Mesenchymal stem cell (in vitro differentiated cells and primary cell): Measurements from ENCODE around the gene RFTN1.

Experiments used
- DNase-seq: peaks from one replicate; pipeline ENCODE4 v3.0.0-alpha.2; 2013
- H2AFZ ChIP-seq: one replicate; pipeline ENCODE4 v1.6.1; 2013; ENCODE audit warnings: low read depth, mild to moderate bottlenecking, control low read depth, inconsistent platforms, low read length, moderate library complexity
- H2AK5ac ChIP-seq: 2 replicates; pipeline ENCODE4 v1.6.1; 2013; ENCODE audit warnings: low read length, moderate library complexity, mild to moderate bottlenecking, inconsistent platforms; ENCODE audit not compliant: severe bottlenecking
- H2BK120ac ChIP-seq: one replicate; pipeline ENCODE4 v1.6.1; 2013; ENCODE audit warnings: low read depth, mild to moderate bottlenecking, inconsistent platforms, low read length, moderate library complexity
- H2BK12ac ChIP-seq, 2 experiments: one replicate each; pipeline ENCODE4 v1.6.1; 2013; ENCODE audit warnings: inconsistent platforms in 2 of 2, low read length in 2 of 2, mild to moderate bottlenecking in 2 of 2, moderate library complexity in 2 of 2, control low read depth in 1 of 2
- H2BK15ac ChIP-seq: one replicate; pipeline ENCODE4 v1.6.1; 2013; ENCODE audit warnings: mild to moderate bottlenecking, low read depth, inconsistent platforms; ENCODE audit not compliant: poor library complexity, severe bottlenecking
- H2BK5ac ChIP-seq: 2 replicates; pipeline ENCODE4 v1.6.1; 2013; ENCODE audit warnings: low read depth, mild to moderate bottlenecking, low read length, control low read depth, inconsistent platforms; ENCODE audit not compliant: poor library complexity, severe bottlenecking
- H3K14ac ChIP-seq, 2 experiments: one replicate each; pipeline ENCODE4 v1.6.1; 2013; ENCODE audit warnings: inconsistent platforms in 2 of 2, low read length in 2 of 2, control low read depth in 1 of 2, mild to moderate bottlenecking in 1 of 2, moderate library complexity in 1 of 2
- H3K18ac ChIP-seq, 2 experiments: one replicate each; pipeline ENCODE4 v1.6.1; 2013; ENCODE audit warnings: inconsistent platforms in 2 of 2, low read length in 2 of 2, control low read depth in 1 of 2, low read depth in 1 of 2, mild to moderate bottlenecking in 1 of 2
- H3K23ac ChIP-seq, 2 experiments: one replicate each; pipeline ENCODE4 v1.6.1; 2013; ENCODE audit warnings: inconsistent platforms in 2 of 2, low read length in 2 of 2, mild to moderate bottlenecking in 2 of 2, moderate library complexity in 2 of 2, control low read depth in 1 of 2
- H3K27ac ChIP-seq: 2 replicates; pipeline ENCODE4 v1.5.1; 2013; ENCODE audit warnings: mild to moderate bottlenecking, moderate library complexity, low read length, control low read depth, inconsistent platforms; ENCODE audit not compliant: poor library complexity, severe bottlenecking
- H3K27me3 ChIP-seq, 2 experiments: 2 replicates each; pipeline versions ENCODE4 v1.6.1 to v1.7.0; 2013; ENCODE audit warnings: low read length in 2 of 2, mild to moderate bottlenecking in 2 of 2, moderate library complexity in 2 of 2, control low read depth in 1 of 2, inconsistent platforms in 1 of 2; ENCODE audit not compliant: control insufficient read depth in 1 of 2, insufficient read depth in 1 of 2
- H3K36me3 ChIP-seq, 2 experiments: 2 replicates each; pipeline versions ENCODE4 v1.6.1 to v1.7.0; 2013; ENCODE audit warnings: low read length in 2 of 2, control low read depth in 1 of 2, inconsistent platforms in 1 of 2, low read depth in 1 of 2, mild to moderate bottlenecking in 1 of 2; ENCODE audit not compliant: insufficient read depth in 2 of 2, control insufficient read depth in 1 of 2
- H3K4ac ChIP-seq, 2 experiments: one replicate each; pipeline ENCODE4 v1.6.1; 2013; ENCODE audit warnings: inconsistent platforms in 2 of 2, low read length in 2 of 2, mild to moderate bottlenecking in 2 of 2, moderate library complexity in 2 of 2, control low read depth in 1 of 2, low read depth in 1 of 2
- H3K4me1 ChIP-seq: 2 replicates; pipeline ENCODE4 v1.6.1; 2013; ENCODE audit warnings: low read depth, low read length, control low read depth; ENCODE audit not compliant: control insufficient read depth, insufficient read depth
- H3K4me2 ChIP-seq: 2 replicates; pipeline ENCODE4 v1.6.1; 2013; ENCODE audit warnings: low read length, mild to moderate bottlenecking, inconsistent platforms; ENCODE audit not compliant: poor library complexity, severe bottlenecking
- H3K4me3 ChIP-seq, 2 experiments: 2 replicates each; pipeline versions ENCODE4 v1.5.1 to v1.7.0; 2013; ENCODE audit warnings: low read length in 2 of 2, mild to moderate bottlenecking in 2 of 2, control low read depth in 1 of 2, low read depth in 1 of 2; ENCODE audit not compliant: insufficient read depth in 1 of 2
- H3K79me1 ChIP-seq: replicated peaks from 2 replicates; pipeline ENCODE4 v1.6.1; 2013; ENCODE audit warnings: mild to moderate bottlenecking, control low read depth, low read length, inconsistent platforms; ENCODE audit not compliant: poor library complexity, severe bottlenecking
- H3K9ac ChIP-seq: 2 replicates; pipeline ENCODE4 v1.7.0; 2013; ENCODE audit warnings: mild to moderate bottlenecking, low read length, moderate library complexity
- H3K9me3 ChIP-seq: 2 replicates; pipeline ENCODE4 v1.7.0; 2013; ENCODE audit warnings: mild to moderate bottlenecking, low read length; ENCODE audit not compliant: control insufficient read depth
- H4K8ac ChIP-seq: one replicate; pipeline ENCODE4 v1.6.1; 2013; ENCODE audit warnings: inconsistent platforms, mild to moderate bottlenecking, low read length, moderate library complexity
- H4K91ac ChIP-seq: one replicate; pipeline ENCODE4 v1.6.1; 2013; ENCODE audit warnings: mild to moderate bottlenecking, low read length, inconsistent platforms
- WGBS: methylation state at CpG from one replicate; pipeline ENCODE4 v1.1.7; 2013; ENCODE audit warnings: mixed read lengths; 5-methylcytosine and 5-hydroxymethylcytosine counted together

The RFTN1 gene

GRCh38 chr3:16543242-16543864 is 29.9 kb upstream of the RFTN1 start:
- Histone ChIP-seq H3K9ac (no peak overlapping the region), H3K4me3 (no peak overlapping the region), H4K91ac (peak overlapping the region; percentile 10), H4K8ac (no peak overlapping the region), H3K27ac (no peak overlapping the region), H3K23ac (no peak overlapping the region), H2BK12ac (peak overlapping the region in 1 of 2 experiments; percentile 61), H3K27me3 (peaks cover 12 to 14% of the 10 kb centered on the region in 2 experiments), H3K4me1 (no peaks in the 10 kb centered on the region), H3K79me1 (no peaks in the 10 kb centered on the region), H3K4ac (peak overlapping the region in 1 of 2 experiments; percentile 19), H3K4me2 (no peak overlapping the region), H3K36me3 (no peaks in the 10 kb centered on the region), H3K9me3 (no peaks in the 10 kb centered on the region), H2AFZ (no peak overlapping the region), H2BK5ac (no peak overlapping the region), H2BK120ac (no peak overlapping the region), H3K14ac (no peak overlapping the region), H2AK5ac (no peak overlapping the region), H2BK15ac (no peak overlapping the region), H3K18ac (no peak overlapping the region)
- DNase-seq = no peak
- 77% methylated on average over 5 of the region's 6 CpGs for WGBS

- Histone ChIP-seq H3K27ac (no peak overlapping the region), H2BK15ac (no peak overlapping the region), H2BK120ac (no peak overlapping the region), H3K4me2 (no peak overlapping the region), H3K4me1 (peaks cover 2% of the 10 kb centered on the region), H3K79me1 (no peaks in the 10 kb centered on the region), H4K91ac (no peak overlapping the region), H2AFZ (no peak overlapping the region), H4K8ac (no peak overlapping the region), H2BK5ac (no peak overlapping the region), H3K36me3 (no peaks in the 10 kb centered on the region), H3K23ac (no peak overlapping the region), H2AK5ac (no peak overlapping the region), H3K18ac (no peak overlapping the region), H3K9ac (no peak overlapping the region), H3K4ac (no peak overlapping the region), H3K4me3 (no peak overlapping the region), H3K14ac (no peak overlapping the region), H3K9me3 (no peaks in the 10 kb centered on the region), H2BK12ac (no peak overlapping the region), H3K27me3 (peaks cover 7 to 21% of the 10 kb centered on the region in 2 experiments)
- no peak for DNase-seq
- no CpG with 5 or more reads among the region's 4 CpGs for WGBS
Observed at GRCh38 chr3:16538507-16538906, 25.0 kb upstream of the RFTN1 start.

GRCh38 chr3:16536996-16537395 is 23.5 kb upstream of the RFTN1 start:
- Histone ChIP-seq H4K91ac (no peak overlapping the region), H3K23ac (no peak overlapping the region), H3K9ac (no peak overlapping the region), H4K8ac (no peak overlapping the region), H3K18ac (no peak overlapping the region), H2BK12ac (no peak overlapping the region), H3K9me3 (no peaks in the 10 kb centered on the region), H3K27ac (no peak overlapping the region), H3K27me3 (peaks cover 8 to 20% of the 10 kb centered on the region in 2 experiments), H2AK5ac (no peak overlapping the region), H2AFZ (no peak overlapping the region), H3K14ac (no peak overlapping the region), H2BK15ac (no peak overlapping the region), H3K36me3 (no peaks in the 10 kb centered on the region), H3K4me3 (no peak overlapping the region), H2BK120ac (no peak overlapping the region), H3K4me1 (peaks cover 2% of the 10 kb centered on the region), H3K4ac (no peak overlapping the region), H3K79me1 (no peaks in the 10 kb centered on the region), H3K4me2 (no peak overlapping the region), H2BK5ac (no peak overlapping the region)
- 91% methylated on average over 3 of the region's 3 CpGs for WGBS
- DNase-seq = no peak

- no peak overlapping the region for H2BK5ac ChIP-seq
Observed at GRCh38 chr3:16536344-16536663, 22.8 kb upstream of the RFTN1 start.

More at GRCh38 chr3:16536344-16536663, 22.8 kb upstream of the RFTN1 start:
- Histone ChIP-seq H2AK5ac (no peak overlapping the region), H3K27me3 (peaks cover 10 to 27% of the 10 kb centered on the region in 2 experiments), H3K9me3 (no peaks in the 10 kb centered on the region), H4K8ac (no peak overlapping the region), H3K14ac (no peak overlapping the region), H2BK15ac (no peak overlapping the region), H4K91ac (no peak overlapping the region), H3K18ac (no peak overlapping the region), H2AFZ (no peak overlapping the region), H2BK12ac (no peak overlapping the region), H3K4me1 (peaks cover 2% of the 10 kb centered on the region), H3K27ac (no peak overlapping the region), H3K9ac (no peak overlapping the region), H2BK120ac (no peak overlapping the region), H3K36me3 (no peaks in the 10 kb centered on the region), H3K4me2 (peak overlapping the region; percentile 8), H3K23ac (no peak overlapping the region), H3K79me1 (no peaks in the 10 kb centered on the region), H3K4ac (no peak overlapping the region), H3K4me3 (no peak overlapping the region)
- WGBS = 98% methylated on average over 4 of the region's 4 CpGs
- DNase-seq = no peak
